Panc1 (cell line): ENCODE results near the gene CTNND2.

Experiments
- POLR2AphosphoS5 ChIP-seq: IDR thresholded peaks from 2 replicates; pipeline ENCODE4 v1.6.1; 2012; ENCODE audit warnings: mild to moderate bottlenecking, low read depth, low read length, moderate library complexity
- REST ChIP-seq, 2 experiments: IDR thresholded peaks; 2 replicates each; pipeline ENCODE4 v1.6.1; 2011 to 2012; ENCODE audit warnings: low read depth in 2 of 2, control low read depth in 1 of 2, low read length in 1 of 2, mild to moderate bottlenecking in 1 of 2, moderate library complexity in 1 of 2; ENCODE audit not compliant: insufficient read depth in 1 of 2
- SIN3A ChIP-seq: IDR thresholded peaks from 2 replicates; pipeline ENCODE4 v1.6.1; 2012; ENCODE audit warnings: low read depth, mild to moderate bottlenecking, low read length, moderate library complexity, borderline replicate concordance; ENCODE audit not compliant: insufficient read depth
- TCF7L2 ChIP-seq: IDR thresholded peaks from 2 replicates; pipeline ENCODE4 v1.6.1; 2011; ENCODE audit warnings: mild to moderate bottlenecking, low read depth, low read length, inconsistent platforms
- TF ChIP-seq, protein P1 (sequence below): fragments of 450-650 bp; IDR thresholded peaks from 2 replicates; pipeline ENCODE4 v1.5.1; 2017; ENCODE audit warnings: mild to moderate bottlenecking

DNA sequence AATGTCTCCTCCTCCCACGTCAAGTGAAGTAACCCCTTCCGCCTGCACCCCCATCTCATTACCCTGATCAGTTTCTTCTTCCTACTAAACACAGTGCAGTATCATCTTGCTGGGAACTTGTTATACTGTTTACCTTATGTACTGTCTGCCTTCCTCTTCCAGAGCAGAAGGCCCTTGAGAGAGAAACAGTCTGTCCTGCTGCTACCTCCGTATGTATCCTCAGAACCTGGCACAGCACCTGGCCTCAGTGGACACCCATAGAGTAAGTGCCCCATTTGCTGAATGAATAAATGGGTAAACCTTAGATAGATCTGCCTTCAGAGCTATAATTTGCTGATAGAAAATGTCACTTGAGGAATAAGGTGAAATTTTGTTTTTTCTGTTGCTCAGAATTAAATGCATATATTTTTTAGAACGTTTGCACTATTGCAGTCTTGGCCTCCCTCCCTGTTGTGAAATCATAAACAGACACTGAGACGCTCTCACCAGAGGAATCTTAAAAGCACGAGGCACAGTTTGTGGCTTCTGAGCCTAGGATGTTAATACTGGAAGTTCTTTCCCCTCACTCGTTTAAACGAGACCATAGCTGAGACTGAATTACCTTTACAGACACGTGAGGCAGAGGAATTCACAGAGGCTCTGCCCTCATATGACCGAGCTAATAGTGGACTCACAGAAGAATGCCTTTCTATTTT is 920.1 kb downstream of the CTNND2 start:
- TF ChIP-seq, protein P1, sequence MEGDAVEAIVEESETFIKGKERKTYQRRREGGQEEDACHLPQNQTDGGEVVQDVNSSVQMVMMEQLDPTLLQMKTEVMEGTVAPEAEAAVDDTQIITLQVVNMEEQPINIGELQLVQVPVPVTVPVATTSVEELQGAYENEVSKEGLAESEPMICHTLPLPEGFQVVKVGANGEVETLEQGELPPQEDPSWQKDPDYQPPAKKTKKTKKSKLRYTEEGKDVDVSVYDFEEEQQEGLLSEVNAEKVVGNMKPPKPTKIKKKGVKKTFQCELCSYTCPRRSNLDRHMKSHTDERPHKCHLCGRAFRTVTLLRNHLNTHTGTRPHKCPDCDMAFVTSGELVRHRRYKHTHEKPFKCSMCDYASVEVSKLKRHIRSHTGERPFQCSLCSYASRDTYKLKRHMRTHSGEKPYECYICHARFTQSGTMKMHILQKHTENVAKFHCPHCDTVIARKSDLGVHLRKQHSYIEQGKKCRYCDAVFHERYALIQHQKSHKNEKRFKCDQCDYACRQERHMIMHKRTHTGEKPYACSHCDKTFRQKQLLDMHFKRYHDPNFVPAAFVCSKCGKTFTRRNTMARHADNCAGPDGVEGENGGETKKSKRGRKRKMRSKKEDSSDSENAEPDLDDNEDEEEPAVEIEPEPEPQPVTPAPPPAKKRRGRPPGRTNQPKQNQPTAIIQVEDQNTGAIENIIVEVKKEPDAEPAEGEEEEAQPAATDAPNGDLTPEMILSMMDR, result no peak
- TF ChIP-seq REST (IDR thresholded peaks at IDR 0.05; ENCODE audit: insufficient read depth in 1 of 2, low read depth in 2 of 2, low read length in 1 of 2), result no peak
- no peak for TF ChIP-seq POLR2AphosphoS5
- no peak for TF ChIP-seq SIN3A
- no peak for TF ChIP-seq TCF7L2
